ENCODE results near the gene GKAP1.

DNA sequence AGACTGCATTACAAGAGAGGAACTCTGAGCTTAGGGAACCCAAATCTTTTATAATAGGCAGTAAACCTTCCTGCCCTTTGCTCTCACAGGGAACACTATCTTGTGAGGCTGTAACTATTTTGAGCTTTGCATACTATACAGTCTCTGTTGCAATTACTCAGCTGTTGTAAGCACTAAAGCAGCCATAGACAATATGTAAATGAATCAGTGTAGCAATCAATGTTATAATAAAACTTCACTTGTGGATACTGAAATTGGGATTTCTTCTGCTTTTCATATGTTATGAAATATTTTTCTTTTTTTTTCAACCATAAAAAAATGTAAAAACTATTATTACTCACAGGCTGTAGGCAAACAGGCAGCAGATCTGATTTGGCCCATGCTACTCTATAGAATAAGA lies 93.1 kb downstream of the GKAP1 start:
- TF ChIP-seq, protein P1, sequence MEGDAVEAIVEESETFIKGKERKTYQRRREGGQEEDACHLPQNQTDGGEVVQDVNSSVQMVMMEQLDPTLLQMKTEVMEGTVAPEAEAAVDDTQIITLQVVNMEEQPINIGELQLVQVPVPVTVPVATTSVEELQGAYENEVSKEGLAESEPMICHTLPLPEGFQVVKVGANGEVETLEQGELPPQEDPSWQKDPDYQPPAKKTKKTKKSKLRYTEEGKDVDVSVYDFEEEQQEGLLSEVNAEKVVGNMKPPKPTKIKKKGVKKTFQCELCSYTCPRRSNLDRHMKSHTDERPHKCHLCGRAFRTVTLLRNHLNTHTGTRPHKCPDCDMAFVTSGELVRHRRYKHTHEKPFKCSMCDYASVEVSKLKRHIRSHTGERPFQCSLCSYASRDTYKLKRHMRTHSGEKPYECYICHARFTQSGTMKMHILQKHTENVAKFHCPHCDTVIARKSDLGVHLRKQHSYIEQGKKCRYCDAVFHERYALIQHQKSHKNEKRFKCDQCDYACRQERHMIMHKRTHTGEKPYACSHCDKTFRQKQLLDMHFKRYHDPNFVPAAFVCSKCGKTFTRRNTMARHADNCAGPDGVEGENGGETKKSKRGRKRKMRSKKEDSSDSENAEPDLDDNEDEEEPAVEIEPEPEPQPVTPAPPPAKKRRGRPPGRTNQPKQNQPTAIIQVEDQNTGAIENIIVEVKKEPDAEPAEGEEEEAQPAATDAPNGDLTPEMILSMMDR (conservative IDR thresholded peaks at IDR 0.05; ENCODE audit: low read depth, low read length) = no peak
- TF ChIP-seq EZH2 (IDR thresholded peaks at IDR 0.05; ENCODE audit: borderline replicate concordance, low read depth, low read length, poor library complexity, severe bottlenecking) = no peak
